HepG2 (cell line): ENCODE data around the gene PRUNE1. TPM values are rescaled to one million over a fixed set of nuclear protein-coding genes. Genes with fewer than 3 reads are reported as not detected.

Experiments used
- ATM ChIP-seq: fragments of 450-650 bp; IDR thresholded peaks from 2 replicates; pipeline ENCODE4 v1.7.1; 2017; ENCODE audit warnings: mild to moderate bottlenecking, borderline replicate concordance
- EHMT2 ChIP-seq: fragments of 200-600 bp; sonication (generic); IDR thresholded peaks from 2 replicates; pipeline ENCODE4 v1.7.0; 2017; ENCODE audit warnings: antibody characterized with exemption, low read depth, low read length, borderline replicate concordance
- IRX3 ChIP-seq: sonication (generic); formaldehyde crosslinking; IDR thresholded peaks from 2 replicates; pipeline ENCODE4 v1.8.1; 2023; ENCODE audit warnings: mild to moderate bottlenecking, low read depth, missing genetic modification reagents, borderline replicate concordance
- MED13 ChIP-seq: sonication (generic); formaldehyde crosslinking; IDR thresholded peaks from 2 replicates; pipeline ENCODE4 v1.5.0; 2020; ENCODE audit warnings: missing genetic modification reagents
- MEIS1 ChIP-seq: sonication (generic); formaldehyde crosslinking; IDR thresholded peaks from 2 replicates; pipeline ENCODE4 v1.9.0; 2021; ENCODE audit warnings: mild to moderate bottlenecking, missing genetic modification reagents, moderate library complexity, borderline replicate concordance
- MTF2 ChIP-seq: sonication (generic); formaldehyde crosslinking; IDR thresholded peaks from 2 replicates; pipeline ENCODE4 v1.5.0; 2020; ENCODE audit warnings: missing genetic modification reagents, borderline replicate concordance
- PAXIP1 ChIP-seq: sonication (generic); formaldehyde crosslinking; conservative IDR thresholded peaks from 2 replicates; pipeline ENCODE4 v1.4.0; 2020; ENCODE audit warnings: mild to moderate bottlenecking, missing genetic modification reagents, moderate library complexity
- PBX3 ChIP-seq: sonication (generic); formaldehyde crosslinking; IDR thresholded peaks from 2 replicates; pipeline ENCODE4 v1.8.1; 2023; ENCODE audit warnings: missing genetic modification reagents, inconsistent platforms, borderline replicate concordance
- ZBTB42 ChIP-seq: sonication (generic); formaldehyde crosslinking; IDR thresholded peaks from 2 replicates; pipeline ENCODE4 v1.5.0; 2020; ENCODE audit warnings: mild to moderate bottlenecking, missing genetic modification reagents
- ZNF276 ChIP-seq: sonication (generic); formaldehyde crosslinking; IDR thresholded peaks from 2 replicates; pipeline ENCODE4 v1.4.0; 2020; ENCODE audit warnings: mild to moderate bottlenecking, low read depth, missing genetic modification reagents
- ZNF510 ChIP-seq: sonication (generic); formaldehyde crosslinking; IDR thresholded peaks from 2 replicates; pipeline ENCODE4 v1.4.0; 2020; ENCODE audit warnings: low read depth, mild to moderate bottlenecking, missing genetic modification reagents
- ZNF574 ChIP-seq: sonication (generic); formaldehyde crosslinking; IDR thresholded peaks from 2 replicates; pipeline ENCODE4 v1.4.0; 2020; ENCODE audit warnings: missing genetic modification reagents
- ZNF672 ChIP-seq: sonication (generic); formaldehyde crosslinking; IDR thresholded peaks from 2 replicates; pipeline ENCODE4 v1.8.1; 2022; ENCODE audit warnings: missing genetic modification reagents
- ZSCAN9 ChIP-seq: IDR thresholded peaks from 2 replicates; pipeline ENCODE4 v1.6.1; 2016; ENCODE audit warnings: borderline replicate concordance
- polyA plus RNA-seq, 8 experiments: library from polyadenylated mRNA; depleted of rRNA in 3 of 8; stranded (reverse) in 7 of 8; unstranded in 1 of 8; fragments of >200 nt; fragmentation: Illumina TruSeq in 4 of 8; extraction: Trizol in 4 of 8; gene quantifications; 2 replicates each; pipeline versions ENCODE4 v1.2.1 to v1.2.3, GENCODE V29; 2011 to 2016; ENCODE audit warnings: low read depth in 4 of 8, missing spikeins in 1 of 8, mixed read lengths in 1 of 8; ENCODE audit not compliant: insufficient read depth in 1 of 8
- total RNA-seq, 5 experiments: library from RNA; depleted of rRNA; stranded (reverse); fragments of >200 nt; fragmentation: Illumina TruSeq; extraction: Trizol; gene quantifications; 2 replicates each; pipeline ENCODE4 v1.2.3, GENCODE V29; 2016; ENCODE audit warnings: low read depth in 1 of 5

Gene PRUNE1
- total and polyA plus RNA-seq, 2 of the 13 experiments (the other 11 are each of a cell fraction or from before 2014, with no cell fraction given) = 19.0 to 31.9 TPM

GRCh38 chr1:151012684-151013471 lies 4.6 kb downstream of the PRUNE1 start (continued):
- TF ChIP-seq PAXIP1 = peak; percentile 99
- no peak for TF ChIP-seq ZNF672
- no peak for TF ChIP-seq ZNF276 (CRISPR knock-in tag)
- no peak for TF ChIP-seq IRX3 (CRISPR knock-in tag)
- TF ChIP-seq ZBTB42 (CRISPR knock-in tag) = no peak
- no peak for TF ChIP-seq EHMT2
- 0 out of 2 replicates have a peak, but pooled peaks have one; percentile 59 for TF ChIP-seq MEIS1 (CRISPR knock-in tag)
- no peak for TF ChIP-seq ATM
- no peak for TF ChIP-seq ZSCAN9 (CRISPR knock-in tag)
- TF ChIP-seq ZNF574 = peak; percentile 73; the same call in 1 of the 2 replicates
- no peak for TF ChIP-seq MED13 (CRISPR knock-in tag)
- no peak for TF ChIP-seq ZNF510 (CRISPR knock-in tag)
- TF ChIP-seq MTF2 (CRISPR knock-in tag) = no peak
- TF ChIP-seq PBX3 = no peak
